Muscle of back (tissue), 13 donors: ENCODE data around the gene SH3TC2. TPM values are rescaled to one million over a fixed set of nuclear protein-coding genes. Genes with fewer than 3 reads are reported as not detected.
"Not testable (repeated sequence)": the region's sequence is repeated elsewhere in the genome, so short reads cannot be mapped to it uniquely, and the experiment has no call there.

Experiments used
- DNase-seq, 3 donors: peaks; one replicate each; pipeline versions ENCODE4 v3.0.0 to v3.0.0-alpha.2; 2013
- long read RNA-seq, 9 donors: transcript quantifications; one replicate each; lab custom pipeline, GENCODE V29; 2026
- polyA plus RNA-seq, 10 donors: library from polyadenylated mRNA; unstranded; fragments of 120-200 nt; gene quantifications; one replicate each; pipeline ENCODE4 v1.2.1, GENCODE V29; 2013; ENCODE audit not compliant: insufficient read length in 10 of 10

SH3TC2 gene
- 1 to 10 TPM in 9 of 10 donors, under 1 TPM in 1; 0.82 to 2.5 (median 2.0) TPM for polyA plus RNA-seq
- long read RNA-seq, donor 1 = 0 reads
- long read RNA-seq, donor 2 = 0 reads
- long read RNA-seq, donor 3 = 0 reads
- long read RNA-seq, donor 4 = 0 reads
- long read RNA-seq, donor 5 = 0 reads
- long read RNA-seq, donor 6 = 0 reads
- long read RNA-seq, donor 7 = 0 reads
- long read RNA-seq, donor 8 = 0 reads
- long read RNA-seq, donor 9 = 0 reads

DNA sequence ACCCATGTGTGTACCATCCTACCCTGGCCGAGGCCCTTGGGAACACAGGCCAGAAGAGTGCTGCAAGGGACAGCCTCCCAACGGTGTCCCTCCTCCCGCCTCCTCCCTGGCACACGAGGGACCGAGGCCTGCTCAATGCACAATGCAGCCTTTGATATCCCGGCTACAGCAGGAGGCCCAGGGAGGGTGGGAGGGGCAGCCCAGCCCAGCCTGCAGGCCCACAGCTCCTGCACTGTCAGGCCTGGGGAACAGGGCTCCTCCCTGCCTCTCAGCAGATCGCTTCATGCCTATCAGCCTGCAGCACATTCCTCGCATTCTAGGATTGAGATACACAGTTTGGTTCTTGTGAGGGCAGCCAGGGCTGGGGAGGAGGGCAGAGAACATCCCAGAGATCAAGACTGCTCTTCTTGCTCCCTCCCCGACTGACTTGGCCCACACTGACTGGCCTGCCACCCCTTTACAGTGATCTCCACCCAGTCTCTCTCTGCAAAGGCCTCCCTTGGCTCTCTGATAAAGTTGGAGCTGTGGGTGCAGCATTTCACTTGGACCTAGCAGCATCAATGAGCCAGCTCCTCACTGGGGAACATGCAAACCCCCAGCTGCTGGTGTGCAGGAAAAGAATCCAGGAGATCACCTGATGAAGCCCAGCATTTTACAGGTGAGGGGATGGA, at the start of gene SH3TC2:
Gene SH3TC2, minus strand, starts transcription at position 46 of the 671 bp plus-strand sequence. Its CDS starts 40 bp downstream, at position 6.
- DNase-seq = peak in 2 of 3 donors; percentile 36 to 41

DNA sequence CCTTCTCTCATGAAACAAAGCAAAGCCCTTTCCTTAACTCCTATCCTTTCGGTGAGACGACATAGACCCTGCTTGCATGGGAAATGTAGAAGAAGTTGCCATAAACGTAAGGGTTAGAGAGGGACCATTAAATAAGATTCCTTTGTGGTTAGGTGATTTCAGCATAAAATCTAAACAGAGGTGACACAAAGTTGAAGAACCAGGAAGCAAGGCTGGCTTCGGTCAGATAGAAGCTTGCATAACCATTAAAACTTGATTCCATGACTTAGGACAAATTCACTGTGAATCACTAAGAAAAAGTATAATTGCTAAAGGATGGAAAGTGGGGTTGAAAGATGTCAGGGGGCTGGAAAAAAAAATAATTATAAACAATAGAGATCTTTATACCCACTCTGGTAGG, 47.5 kb upstream of the SH3TC2 start:
- DNase-seq = no peak

DNA sequence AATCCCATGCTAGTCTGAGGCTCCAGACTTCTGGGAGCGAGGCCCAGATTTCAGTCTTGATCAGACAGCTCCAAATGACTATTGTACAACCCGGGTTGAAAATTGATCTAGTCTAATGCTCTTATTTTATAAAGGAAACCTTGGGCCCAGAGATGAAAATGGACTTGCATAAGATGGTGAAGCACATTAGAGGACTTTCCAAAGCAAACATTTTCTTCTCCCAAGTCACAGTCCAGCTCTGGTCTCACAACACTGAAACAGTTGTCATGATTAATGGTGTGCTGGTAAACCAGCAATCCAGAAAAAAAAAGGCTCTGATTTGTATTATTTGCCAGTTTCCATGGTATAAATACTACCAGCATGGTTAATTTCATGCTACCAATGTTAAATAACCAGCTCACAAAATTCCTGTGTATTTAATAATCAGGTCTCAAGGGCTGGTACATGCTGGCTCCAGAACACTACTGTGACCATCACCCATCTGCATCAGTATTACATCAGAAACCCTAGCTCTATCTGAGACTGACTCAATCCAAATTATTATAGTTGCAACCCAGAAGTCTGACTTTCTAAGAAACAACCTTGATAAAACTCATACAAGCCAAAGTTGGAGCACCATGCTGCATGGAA, 45.9 kb upstream of the SH3TC2 start:
- DNase-seq = no peak

DNA sequence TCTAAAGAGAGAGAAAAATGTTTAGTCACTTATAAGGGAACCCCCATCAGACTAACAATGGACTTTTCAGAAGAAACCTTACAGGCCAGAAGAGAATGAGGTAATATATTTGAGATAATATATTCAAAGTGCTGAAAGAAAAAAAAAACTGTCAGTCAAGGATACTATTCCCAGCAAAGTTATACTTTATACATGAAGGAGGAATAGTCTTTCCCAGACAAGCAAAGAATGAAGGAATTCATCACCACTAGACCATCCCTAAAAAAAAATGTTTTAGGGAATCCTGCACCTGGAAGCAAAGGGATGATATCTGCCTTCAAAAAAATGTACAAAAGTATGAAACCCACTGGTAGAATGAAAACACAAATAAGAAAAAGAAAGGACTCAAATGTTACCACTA, 37.5 kb upstream of the SH3TC2 start:
- no peak for DNase-seq

DNA sequence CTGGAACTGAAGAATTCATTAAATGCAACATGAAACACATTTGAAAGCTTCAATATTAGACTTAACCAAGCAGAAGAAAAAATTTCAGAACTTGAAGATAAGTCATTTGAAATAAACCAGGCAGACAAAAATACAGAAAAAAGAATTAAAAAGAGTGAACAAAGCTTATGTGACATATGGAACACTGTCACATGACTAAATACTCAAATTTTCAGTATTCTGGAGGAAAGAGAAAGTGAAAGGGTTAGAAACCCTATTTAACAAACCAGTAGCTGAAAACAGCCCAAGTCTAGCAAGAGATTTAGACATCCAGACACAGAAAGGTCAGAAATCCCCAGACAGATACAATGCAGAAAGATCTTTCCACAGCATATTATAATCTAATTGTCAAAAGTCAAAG, 37.1 kb upstream of the SH3TC2 start:
- DNase-seq = no peak

DNA sequence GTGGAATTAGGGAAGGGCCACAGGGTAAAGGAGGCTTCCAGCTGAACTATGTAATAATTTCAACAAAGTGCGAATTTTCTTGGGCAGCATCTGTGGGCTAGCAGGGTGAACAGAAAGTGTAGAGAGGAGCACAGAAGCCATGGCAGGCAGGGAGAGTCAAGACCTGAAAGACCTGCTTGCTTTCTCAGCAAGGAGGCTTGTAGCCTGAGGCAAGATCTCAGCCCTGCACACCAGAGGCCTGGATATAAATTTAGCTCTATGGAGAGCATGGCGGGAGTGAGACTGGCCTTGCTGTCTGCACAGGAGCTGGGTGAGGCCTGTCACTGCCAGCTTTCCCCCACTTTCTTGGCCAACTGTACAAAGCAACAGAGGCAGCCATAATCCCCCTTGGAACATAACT, 32.1 kb upstream of the SH3TC2 start:
- DNase-seq = no peak

DNA sequence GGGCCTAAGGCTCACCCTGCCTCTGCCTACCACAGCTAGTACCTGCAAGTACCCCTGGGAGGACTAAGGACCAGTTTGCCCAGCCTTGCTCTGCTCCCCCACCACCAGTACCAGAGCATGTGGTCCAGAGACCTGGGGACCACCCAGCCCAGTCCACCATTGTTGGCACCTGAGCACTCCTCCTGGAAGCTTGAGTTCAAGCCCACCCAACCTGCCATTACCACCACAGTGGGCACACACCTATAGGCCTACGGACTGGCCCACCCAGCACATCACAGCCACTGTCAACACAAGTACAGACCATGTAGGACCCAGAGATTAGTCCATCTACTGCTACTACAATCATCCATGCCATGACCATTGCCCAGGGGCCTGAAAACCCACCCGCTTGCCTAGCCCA, 30.8 kb upstream of the SH3TC2 start:
- no peak for DNase-seq

DNA sequence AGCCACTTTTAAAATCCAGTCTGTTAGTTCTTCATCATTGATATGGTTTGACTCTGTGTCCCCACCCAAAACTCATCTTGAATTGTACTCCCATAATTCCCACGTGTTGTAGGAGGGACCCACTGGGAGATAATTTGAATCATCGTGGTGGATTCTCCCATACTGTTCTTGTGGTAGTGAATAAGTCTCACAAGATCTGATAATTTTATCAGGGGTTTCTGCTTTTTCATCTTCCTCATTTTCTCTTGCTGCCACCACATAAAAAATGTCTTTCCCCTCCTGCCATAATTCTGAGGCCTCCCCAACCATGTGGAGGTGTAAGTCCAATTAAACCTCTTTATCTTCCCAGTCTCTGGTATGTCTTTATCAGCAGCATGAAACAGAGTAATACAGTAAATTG, 26.9 kb upstream of the SH3TC2 start:
- no peak for DNase-seq

DNA sequence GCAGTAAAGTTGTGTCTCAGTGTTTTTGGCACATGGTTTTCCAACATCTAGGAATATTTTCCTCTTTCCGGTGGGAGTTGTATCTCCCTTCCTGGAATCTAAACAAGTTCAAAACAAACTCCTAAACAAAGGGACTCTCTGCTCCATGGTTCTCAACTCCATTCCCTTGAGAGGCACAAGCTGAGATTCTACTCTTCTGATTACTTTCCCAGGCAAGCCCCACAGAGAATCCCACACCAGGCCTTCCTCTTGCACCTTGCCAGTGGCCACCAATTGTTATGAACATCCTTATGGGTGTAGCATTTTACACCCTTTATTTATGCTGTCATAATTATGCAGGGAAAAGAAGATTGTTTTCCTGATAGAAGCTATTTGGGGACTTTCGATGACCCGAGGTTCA, 25.8 kb upstream of the SH3TC2 start:
- DNase-seq = peak in 1 of 3 donors; percentile 12

DNA sequence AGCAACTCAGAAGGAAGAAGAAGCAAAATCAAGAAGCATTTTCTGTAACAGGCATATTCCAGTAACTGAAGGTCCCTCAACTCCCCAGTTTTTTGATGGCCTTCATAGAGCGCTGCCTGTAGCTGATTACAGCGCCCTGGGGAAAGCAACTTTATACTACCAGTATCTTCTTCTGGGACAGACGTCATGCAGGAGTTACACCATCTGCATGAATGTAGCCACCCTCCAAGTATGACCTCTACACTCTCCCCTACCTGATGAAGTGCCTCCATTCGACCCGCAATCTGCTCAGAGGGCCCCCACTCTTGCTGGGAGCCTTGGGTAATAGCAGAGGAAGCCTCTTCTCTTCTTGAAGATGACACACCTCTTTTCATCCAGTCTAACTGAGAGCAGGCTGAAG, 21.0 kb upstream of the SH3TC2 start:
- no peak for DNase-seq

DNA sequence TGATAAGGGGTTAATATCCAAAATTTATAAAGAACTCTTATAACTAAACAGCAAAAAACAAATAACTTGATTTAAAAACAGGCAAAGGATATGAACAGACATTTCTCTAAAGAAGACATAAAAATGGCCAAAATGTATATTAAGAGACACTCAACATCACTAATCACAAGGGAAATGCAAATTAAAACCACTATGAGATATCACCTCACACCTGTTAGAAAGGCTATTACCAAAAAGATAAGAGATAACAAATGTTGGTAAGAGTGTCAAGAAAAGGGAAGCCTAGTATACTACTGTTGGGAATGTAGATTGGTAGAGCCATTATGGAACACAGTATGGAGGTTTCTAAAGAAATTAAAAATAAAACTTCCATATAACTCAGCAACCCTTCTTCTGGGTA, 19.4 kb upstream of the SH3TC2 start:
- DNase-seq = no peak

DNA sequence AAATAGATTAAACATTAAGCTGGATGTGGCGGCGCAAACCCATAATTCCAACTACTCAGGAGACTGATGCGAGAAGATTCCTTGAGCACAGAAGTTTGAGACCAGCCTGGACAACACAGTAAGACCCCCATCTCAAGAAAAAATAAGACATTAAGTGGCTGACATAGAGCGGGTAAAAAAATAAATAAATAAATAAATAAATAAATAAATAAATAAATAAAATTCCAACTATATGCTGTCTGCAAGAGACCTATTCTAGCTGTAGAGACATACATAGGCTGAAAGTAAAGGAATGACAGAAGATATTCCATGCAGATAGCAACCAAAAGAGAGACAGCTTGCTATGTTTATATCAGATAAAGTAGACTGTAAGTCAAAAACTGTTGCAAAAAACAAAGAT, 17.4 kb upstream of the SH3TC2 start:
- no peak for DNase-seq

DNA sequence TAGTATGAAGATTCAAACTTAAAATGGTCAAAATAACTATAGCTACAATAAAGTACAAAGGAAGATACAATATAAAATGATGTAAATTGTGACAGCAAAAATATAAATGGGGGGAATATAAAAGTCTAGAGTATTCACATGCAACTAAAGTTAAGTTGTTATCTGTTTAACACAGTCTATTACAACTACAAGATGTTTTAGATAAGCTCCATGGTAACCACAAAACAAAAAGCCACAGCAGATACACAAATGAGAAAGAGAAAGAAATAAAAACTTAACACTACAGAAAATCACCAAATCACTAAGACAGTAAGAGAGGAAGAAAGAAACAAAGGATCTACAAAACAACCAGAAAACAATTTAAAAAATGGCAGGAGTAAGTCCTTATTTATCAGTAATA, 17.0 kb upstream of the SH3TC2 start:
- DNase-seq = no peak

DNA sequence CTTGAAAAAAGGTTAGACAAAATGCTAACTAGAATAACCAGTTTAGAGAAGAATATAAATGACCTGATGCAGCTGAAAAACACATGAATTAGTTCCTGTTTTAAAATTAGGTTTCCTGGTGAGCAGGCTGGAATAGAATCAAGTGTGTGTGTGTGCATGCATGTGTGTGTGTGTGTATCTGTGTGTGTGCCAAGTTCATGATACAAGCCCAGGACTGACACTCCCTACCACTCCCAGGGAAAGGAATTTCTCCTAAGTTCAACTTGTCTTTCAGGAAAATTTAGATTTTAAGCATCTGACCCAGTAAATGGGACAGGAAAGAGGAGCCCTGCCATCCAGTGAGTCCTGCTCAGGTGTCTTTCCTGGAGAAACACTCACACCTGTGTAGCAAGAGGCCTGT, 11.2 kb upstream of the SH3TC2 start:
- not testable (repeated sequence) for DNase-seq

DNA sequence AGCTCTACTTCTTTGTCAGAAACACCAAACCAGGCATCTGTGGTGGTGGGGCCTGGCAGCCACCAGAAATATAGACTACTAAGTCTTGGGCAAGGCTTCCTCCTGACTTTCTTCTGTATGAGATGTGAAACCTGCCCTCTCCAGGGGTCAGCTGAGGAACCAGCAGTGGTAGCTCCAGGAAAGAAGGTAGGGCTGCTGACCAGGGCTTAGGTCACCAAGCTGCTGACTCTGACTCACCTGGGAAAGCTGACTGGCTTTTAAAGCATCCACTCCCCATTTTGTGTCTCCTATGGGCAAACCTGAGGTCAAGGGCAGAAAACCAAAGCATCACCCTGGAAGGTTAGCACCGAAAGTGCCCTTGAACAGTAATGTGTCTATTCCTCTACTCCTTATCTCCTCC, 10.4 kb upstream of the SH3TC2 start:
- DNase-seq = no peak

DNA sequence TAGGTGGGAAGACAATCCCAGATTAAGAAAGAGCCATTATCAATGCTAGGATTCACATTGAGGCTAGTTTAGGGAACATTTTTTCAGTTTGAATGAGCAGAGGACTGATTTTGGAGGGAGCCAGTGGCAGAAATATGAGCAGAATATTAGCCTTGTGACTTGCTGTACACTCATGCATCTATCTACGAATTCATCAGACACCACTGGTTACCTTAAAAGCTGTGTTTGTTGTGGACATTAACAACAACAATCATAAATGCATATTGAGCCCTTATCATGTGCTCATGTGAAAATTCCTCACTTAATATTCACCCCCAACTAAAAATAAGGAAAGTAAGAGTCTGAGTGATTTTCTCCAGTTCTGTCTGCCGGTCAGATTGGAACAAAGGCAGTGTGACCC, 9.9 kb upstream of the SH3TC2 start:
- no peak for DNase-seq

DNA sequence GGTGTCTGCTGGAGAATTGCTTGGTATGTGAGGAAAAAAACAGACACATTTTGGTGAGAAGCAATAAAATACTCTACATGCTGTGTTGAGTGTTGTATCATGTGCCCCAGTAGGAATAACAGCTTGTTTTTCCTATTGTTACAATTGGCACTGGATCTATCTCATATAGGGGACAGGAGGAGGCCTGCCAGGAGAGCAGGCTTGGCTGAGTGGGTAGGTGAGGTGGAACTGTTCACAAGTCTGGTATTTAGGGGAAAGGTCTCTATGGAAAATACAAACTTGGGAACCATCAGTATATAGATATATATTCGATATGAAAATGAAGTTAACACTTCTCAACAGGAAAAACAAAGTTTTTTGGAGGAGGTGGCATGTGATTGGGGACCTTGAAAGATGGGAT, 9.5 kb upstream of the SH3TC2 start:
- no peak for DNase-seq

DNA sequence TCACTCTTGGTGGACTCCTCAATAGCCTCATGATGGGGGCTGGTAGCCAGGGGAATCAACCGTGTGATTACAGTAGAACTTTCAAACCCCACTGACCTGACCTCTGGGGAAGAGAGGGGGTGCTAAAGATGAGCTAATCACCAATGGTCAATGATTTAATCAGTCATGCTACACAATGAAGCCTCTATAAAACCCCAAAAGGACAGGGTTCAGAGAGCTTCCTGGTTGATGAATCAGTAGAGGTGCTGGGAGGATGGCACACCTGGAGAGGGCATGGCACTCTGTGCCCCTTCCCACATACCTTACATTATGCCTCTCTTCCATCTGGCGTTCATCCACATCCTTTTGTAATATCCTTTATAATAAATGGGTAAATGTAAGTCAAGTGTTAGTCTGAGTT, 8.9 kb upstream of the SH3TC2 start:
- no peak for DNase-seq

DNA sequence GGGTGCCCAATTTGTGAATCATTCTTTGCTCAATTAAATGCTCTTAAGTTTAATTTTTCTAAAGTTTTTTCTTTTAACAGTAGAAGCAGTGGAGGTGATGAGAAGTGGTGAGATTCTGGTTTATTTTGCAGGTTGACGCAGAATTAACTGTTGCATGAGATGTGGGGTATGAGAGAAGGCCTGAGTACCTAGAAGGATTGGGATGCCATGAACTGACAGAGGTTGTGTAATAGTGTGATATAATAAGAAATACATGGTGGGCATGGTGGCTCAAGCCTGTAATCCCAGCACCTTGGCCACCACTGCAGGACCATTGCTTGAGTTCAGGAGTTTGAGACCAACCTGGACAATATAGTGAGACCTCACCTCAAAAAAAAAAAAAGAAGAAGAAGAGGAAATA, 8.4 kb upstream of the SH3TC2 start:
- no peak for DNase-seq

DNA sequence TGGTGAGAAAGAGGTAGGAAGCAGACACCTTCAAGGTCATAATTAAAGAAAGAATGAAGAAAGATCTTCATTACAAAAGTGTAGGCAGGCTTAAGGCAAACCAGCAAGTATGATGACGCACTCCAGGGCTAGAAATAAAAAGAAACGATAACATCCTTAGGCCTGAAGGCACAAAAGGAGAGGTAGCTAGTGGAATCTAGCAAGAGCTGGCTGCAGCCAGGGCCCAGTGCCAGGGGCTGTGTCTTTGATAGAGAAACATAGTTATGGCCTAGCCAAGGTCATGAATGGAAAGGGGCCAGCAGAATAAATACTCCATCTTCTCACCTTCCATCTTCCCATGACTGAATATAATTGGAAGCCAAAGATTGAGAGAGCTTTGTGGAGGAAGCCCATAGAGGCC, 6.8 kb upstream of the SH3TC2 start:
- DNase-seq = no peak

DNA sequence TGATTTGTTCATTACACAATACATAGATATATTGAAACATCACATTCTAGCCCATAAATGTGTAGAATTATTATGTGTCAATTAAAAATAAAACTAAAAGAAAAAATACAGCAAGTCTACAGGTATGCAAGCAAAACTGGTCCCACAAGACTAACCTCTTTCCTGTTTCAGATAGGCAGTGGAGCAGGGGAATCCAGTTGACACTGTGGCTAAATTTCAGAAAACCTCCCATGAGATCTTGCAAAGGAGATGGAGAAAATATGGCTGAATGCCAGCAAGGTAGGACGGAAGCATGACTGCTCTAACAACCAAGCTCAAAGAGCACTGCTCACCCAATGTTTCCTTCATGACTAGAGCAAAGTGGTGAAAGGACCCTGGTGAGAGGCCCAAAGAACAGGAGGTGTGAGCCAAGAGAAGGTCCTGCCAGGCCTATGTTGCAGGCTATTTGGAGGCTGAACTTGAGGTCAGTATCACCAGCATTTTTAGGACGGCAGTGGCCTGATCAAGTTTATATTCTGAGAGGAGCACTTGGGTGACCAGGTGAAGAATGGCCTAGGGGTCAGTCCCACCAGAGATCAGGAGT, 1.1 kb upstream of the SH3TC2 start:
- DNase-seq = no peak

DNA sequence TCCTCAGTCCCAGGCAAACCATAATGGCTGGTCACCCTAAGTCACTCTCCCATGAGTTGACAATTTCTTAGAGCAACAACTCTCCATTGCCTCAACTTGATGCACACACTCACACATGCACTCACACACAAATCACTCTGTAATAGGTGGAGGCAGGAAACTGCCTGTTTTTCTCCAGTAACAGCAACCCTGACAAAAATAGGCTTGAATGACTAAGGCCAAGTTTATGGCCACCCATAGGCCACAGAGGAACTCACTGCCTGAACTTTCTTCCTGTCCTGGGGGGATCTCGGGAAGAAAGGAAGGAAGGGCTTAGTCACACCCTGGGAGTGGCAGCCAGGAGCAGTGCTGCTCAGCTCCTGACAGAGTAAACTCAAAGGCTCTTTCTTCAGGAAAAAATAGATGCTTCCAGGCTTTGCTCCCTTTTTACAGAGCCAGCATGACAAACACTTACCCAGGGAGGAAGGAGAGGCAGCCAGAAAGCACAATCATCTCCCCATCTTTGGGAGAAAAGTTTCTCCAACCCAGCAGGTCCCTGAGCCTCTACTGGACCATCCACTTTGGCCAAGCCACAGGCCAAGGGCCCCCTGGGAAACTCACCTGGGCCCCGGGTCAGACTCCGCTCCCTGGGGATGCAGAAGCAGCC, 368 bp downstream of the SH3TC2 start:
- peak in 2 of 3 donors; percentile 32 to 83 for DNase-seq

DNA sequence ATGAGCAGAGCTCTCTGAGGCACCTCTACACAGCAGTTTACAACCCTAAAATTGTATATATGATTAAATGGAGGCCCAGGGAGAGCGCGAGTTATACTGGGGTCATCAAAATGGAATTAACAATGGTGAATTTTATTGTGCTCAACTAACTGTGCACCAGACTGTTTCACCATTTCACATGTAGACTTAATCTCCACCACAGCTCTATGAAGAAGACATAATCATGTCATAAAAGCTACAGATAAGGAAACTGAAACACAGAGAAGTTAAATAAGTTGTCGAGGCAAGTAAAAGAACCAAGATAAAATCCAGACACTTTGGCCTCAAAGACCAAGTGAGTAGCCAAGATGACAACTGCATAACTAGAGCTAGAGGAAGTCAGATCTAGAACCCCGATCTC, 1.5 kb downstream of the SH3TC2 start:
- no peak for DNase-seq
